Inferior parietal cortex (tissue), 1 donor: ENCODE results near the gene PLA2G4B.

Experiments
- DNase-seq: peaks from one replicate; pipeline ENCODE4 v3.0.0-alpha.2; 2016; ENCODE audit errors: extremely low spot score

PLA2G4B gene

GRCh38 chr15:41838400-41838897 is at the start of gene PLA2G4B:
PLA2G4B (plus strand) TSS chr15:41838847; CDS start chr15:41838914, 67 bp downstream.
- DNase-seq, result no peak

- DNase-seq, result no peak
Observed at GRCh38 chr15:41789236-41789635, 49.4 kb upstream of the PLA2G4B start.

GRCh38 chr15:41789662-41790061 is 49.0 kb upstream of the PLA2G4B start:
- DNase-seq, result no peak

GRCh38 chr15:41790169-41790568 is 48.5 kb upstream of the PLA2G4B start:
- DNase-seq, result no peak

- no peak for DNase-seq
Observed at GRCh38 chr15:41790756-41791546, 47.7 kb upstream of the PLA2G4B start.

GRCh38 chr15:41791547-41791937 is 47.1 kb upstream of the PLA2G4B start:
- DNase-seq, result no peak

- DNase-seq, result no peak
Observed at GRCh38 chr15:41792000-41792637, 46.5 kb upstream of the PLA2G4B start.

- no peak for DNase-seq
Observed at GRCh38 chr15:41794081-41794480, 44.6 kb upstream of the PLA2G4B start.

- DNase-seq, result no peak
Observed at GRCh38 chr15:41795996-41796856, 42.4 kb upstream of the PLA2G4B start.

GRCh38 chr15:41797201-41797944 is 41.3 kb upstream of the PLA2G4B start:
- DNase-seq, result no peak

- no peak for DNase-seq
Observed at GRCh38 chr15:41798607-41799487, 39.8 kb upstream of the PLA2G4B start.

GRCh38 chr15:41799488-41799805 is 39.2 kb upstream of the PLA2G4B start:
- DNase-seq, result no peak

- DNase-seq, result no peak
Observed at GRCh38 chr15:41801185-41801584, 37.5 kb upstream of the PLA2G4B start.

GRCh38 chr15:41801850-41802455 is 36.7 kb upstream of the PLA2G4B start:
- DNase-seq, result no peak

GRCh38 chr15:41804361-41804760 is 34.3 kb upstream of the PLA2G4B start:
- no peak for DNase-seq

GRCh38 chr15:41804916-41805666 is 33.6 kb upstream of the PLA2G4B start:
- no peak for DNase-seq

GRCh38 chr15:41805711-41806110 is 32.9 kb upstream of the PLA2G4B start:
- no peak for DNase-seq

GRCh38 chr15:41806291-41807181 is 32.1 kb upstream of the PLA2G4B start:
- DNase-seq, result no peak
